Subcutaneous abdominal adipose tissue (tissue), 5 donors: ENCODE measurements around the gene NTM.

ENCODE experiments used
- H3K27ac ChIP-seq: one replicate; pipeline ENCODE4 v1.7.0; 2013; ENCODE audit warnings: low read depth, mild to moderate bottlenecking, inconsistent platforms, low read length, moderate library complexity
- H3K27me3 ChIP-seq, 5 donors: one replicate each; pipeline ENCODE4 v1.7.0; 2013; ENCODE audit warnings: low read length in 5 of 5, inconsistent platforms in 1 of 5; ENCODE audit not compliant: control insufficient read depth in 5 of 5, insufficient read depth in 4 of 5
- H3K36me3 ChIP-seq, 5 donors: one replicate each; pipeline ENCODE4 v1.7.0; 2013; ENCODE audit warnings: low read length in 5 of 5; ENCODE audit not compliant: control insufficient read depth in 5 of 5, insufficient read depth in 5 of 5
- H3K4me1 ChIP-seq, 5 donors: one replicate each; pipeline ENCODE4 v1.7.0; 2013; ENCODE audit warnings: low read length in 5 of 5, mild to moderate bottlenecking in 3 of 5, moderate library complexity in 1 of 5; ENCODE audit not compliant: control insufficient read depth in 5 of 5, insufficient read depth in 5 of 5
- H3K4me3 ChIP-seq, 5 donors: one replicate each; pipeline ENCODE4 v1.7.0; 2013; ENCODE audit warnings: low read length in 5 of 5, low read depth in 1 of 5
- H3K9ac ChIP-seq, 5 donors: one replicate each; pipeline ENCODE4 v1.7.0; 2013; ENCODE audit warnings: low read length in 5 of 5, mild to moderate bottlenecking in 4 of 5, moderate library complexity in 3 of 5
- H3K9me3 ChIP-seq, 5 donors: one replicate each; pipeline ENCODE4 v1.7.0; 2013; ENCODE audit warnings: low read length in 5 of 5; ENCODE audit not compliant: control insufficient read depth in 5 of 5
- donor health status: healthy.
- donor health status: healthy.
- donor health status: healthy.
- donor health status: healthy.
- donor health status: healthy.

Gene NTM

DNA sequence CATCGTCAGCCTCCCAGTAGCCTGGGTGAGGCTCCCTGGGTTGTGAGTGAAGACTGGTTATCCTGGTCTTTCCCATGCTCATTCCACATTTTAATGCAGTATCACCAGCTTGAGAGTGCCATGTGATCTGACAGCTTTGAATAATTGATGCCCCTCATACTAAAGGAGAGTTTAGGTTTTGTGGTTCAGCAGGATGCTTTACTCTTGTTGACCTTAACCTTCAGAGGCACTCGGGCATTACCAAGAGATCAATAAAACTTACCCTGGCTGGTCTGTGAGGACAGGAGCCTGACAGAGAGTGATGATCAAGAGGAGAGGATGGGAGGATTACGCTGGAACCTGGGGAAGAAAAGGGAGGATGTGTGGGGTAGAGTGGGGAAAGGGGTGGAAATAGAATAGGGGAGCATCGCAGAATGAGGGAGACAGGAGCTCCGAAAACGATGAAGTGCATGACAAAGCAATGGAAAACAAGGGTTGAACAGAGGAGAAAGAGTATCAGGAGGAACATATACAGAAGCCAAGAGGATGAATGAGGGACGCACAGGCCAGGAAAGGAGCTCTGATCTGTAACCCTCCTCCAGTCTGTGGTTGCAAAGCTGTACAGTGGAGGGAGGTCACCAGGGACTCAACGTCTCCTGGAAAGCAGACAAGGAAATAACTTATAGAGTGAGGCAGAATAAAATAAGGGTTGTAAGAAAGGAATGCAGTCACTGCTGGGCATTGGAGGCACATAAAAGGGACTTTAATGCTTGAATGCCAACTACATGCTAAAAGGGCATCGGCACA, 594.5 kb downstream of the NTM start:
- Histone ChIP-seq H3K4me1 (no peaks in the 10 kb centered on the region), H3K4me3 (no peak overlapping the region), H3K36me3 (peaks cover 0 to 1% (median 0%) of the 10 kb centered on the region in 5 donors), H3K27me3 (no peaks in the 10 kb centered on the region), H3K9ac (no peak overlapping the region), H3K9me3 (no peaks in the 10 kb centered on the region), H3K27ac (no peak overlapping the region)

DNA sequence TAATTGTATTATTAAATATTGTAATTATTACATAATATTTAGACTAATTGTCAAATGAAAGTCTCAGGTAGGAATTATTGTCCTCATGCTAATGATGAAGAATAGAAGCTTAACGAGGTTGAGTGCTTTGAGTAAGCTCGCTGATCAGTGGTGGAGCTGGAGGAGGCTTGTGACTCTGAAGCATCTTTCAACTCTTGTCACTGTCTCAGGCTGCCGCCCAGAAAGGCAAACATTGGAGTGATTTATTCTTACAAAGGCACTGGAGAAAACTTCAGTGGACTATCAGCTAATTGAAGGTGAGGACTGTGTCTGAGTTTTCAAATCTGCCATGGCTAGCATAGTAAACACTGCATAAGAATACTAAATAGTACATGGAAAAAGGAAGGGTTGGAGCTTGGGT, 595.1 kb downstream of the NTM start:
- H3K9ac ChIP-seq: no peak overlapping the region
- no peaks in the 10 kb centered on the region for H3K4me1 ChIP-seq
- H3K4me3 ChIP-seq: no peak overlapping the region
- no peak overlapping the region for H3K27ac ChIP-seq
- H3K36me3 ChIP-seq: peaks cover 0 to 2% (median 0%) of the 10 kb centered on the region in 5 donors
- no peaks in the 10 kb centered on the region for H3K27me3 ChIP-seq
- H3K9me3 ChIP-seq: no peaks in the 10 kb centered on the region

DNA sequence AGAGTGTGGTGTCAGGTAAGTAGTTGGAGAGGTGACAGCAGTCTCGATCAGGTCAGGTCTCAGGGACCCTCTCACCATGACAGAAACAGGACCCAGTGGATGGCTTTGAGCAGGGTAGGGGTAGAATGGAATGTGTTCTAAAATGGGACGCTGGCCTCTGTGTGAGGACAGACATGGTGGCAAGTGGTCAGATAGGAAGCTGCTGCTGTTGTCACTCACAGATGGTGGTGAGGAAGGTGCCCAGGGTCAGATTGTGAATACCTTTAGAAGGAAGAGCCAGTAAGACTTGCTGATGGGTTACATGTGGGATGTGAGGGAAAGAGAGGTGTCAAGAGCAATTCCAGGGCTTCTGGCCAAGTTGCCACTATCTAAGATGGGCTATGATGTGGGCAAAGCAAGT, 596.3 kb downstream of the NTM start:
- Histone ChIP-seq H3K4me3 (no peak overlapping the region), H3K36me3 (peaks cover 0 to 2% (median 0%) of the 10 kb centered on the region in 5 donors)

DNA sequence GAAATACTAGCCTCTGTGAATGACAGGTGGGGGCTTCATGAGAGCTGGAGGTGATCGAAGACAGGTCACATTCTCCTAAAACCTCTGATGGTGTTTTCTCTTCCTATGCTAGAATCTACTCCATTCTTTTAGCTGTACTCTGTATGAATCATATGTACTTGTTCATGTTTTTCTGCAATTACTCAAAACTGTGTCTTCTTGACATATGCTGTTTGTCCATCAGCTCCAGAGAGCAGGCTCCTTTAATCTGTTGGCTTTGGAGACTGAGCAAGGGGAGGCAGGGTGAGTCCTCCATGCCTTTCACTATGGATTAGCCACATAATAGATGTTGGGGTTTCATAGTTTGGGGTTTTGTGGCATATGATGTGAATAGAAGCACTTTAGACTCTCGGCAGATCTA, 598.8 kb downstream of the NTM start:
- H3K9ac ChIP-seq: no peak overlapping the region
- H3K27me3 ChIP-seq: no peaks in the 10 kb centered on the region
- peaks cover 0 to 2% (median 0%) of the 10 kb centered on the region in 5 donors for H3K36me3 ChIP-seq
- no peak overlapping the region for H3K27ac ChIP-seq
- no peak overlapping the region for H3K4me3 ChIP-seq
- H3K4me1 ChIP-seq: no peaks in the 10 kb centered on the region
- no peaks in the 10 kb centered on the region for H3K9me3 ChIP-seq

More for the DNA sequence above, 596.3 kb downstream of the NTM start:
- Histone ChIP-seq H3K4me1 (no peaks in the 10 kb centered on the region), H3K27me3 (no peaks in the 10 kb centered on the region), H3K27ac (no peak overlapping the region), H3K9me3 (no peaks in the 10 kb centered on the region), H3K9ac (no peak overlapping the region)

DNA sequence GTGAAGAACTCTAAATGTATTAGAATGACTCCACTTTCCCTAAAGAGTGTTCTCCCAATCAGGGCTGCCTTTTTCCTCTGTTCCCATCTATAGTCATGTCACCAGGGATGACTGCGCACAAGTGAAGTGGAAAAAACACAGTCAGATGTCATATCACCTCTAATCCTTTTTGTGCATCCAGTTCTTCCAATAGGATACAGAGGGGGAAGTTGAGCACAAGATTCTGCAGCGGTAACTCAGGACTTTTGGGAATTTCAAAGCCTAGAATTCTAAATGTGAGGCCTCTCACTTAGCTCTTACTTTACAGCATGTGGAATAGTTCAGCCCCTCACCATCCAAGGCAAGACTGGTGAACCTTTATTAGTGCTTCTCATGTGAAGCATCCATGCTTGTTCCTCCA, 602.6 kb downstream of the NTM start:
- H3K9ac ChIP-seq: no peak overlapping the region
- no peak overlapping the region for H3K4me3 ChIP-seq
- peaks cover 0 to 2% (median 0%) of the 10 kb centered on the region in 5 donors for H3K36me3 ChIP-seq
- H3K27ac ChIP-seq: no peak overlapping the region
- no peaks in the 10 kb centered on the region for H3K4me1 ChIP-seq
- H3K27me3 ChIP-seq: no peaks in the 10 kb centered on the region
- H3K9me3 ChIP-seq: no peaks in the 10 kb centered on the region

DNA sequence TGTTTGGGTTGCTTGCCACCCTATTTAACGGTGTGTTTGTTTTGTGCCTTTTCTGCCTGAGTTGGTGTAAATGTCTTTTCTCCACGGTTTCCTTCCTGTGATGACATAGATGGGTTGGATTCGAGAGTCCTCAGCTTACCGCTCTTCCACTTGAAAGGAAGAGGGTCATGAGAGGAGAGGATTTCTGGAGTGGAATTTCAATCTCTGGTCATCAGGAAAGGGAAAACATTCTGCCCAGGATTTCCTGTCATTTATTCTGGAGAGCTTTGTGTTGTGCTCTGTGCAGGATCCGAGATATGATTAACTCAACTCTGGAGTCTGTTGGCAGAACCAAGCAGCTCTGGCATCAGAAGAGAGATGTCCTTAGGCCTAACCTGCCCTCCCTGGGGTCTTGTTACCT, 605.2 kb downstream of the NTM start:
- H3K9me3 ChIP-seq: no peaks in the 10 kb centered on the region
- H3K9ac ChIP-seq: no peak overlapping the region
- no peaks in the 10 kb centered on the region for H3K27me3 ChIP-seq
- no peaks in the 10 kb centered on the region for H3K36me3 ChIP-seq
- no peaks in the 10 kb centered on the region for H3K4me1 ChIP-seq
- no peak overlapping the region for H3K4me3 ChIP-seq
- H3K27ac ChIP-seq: no peak overlapping the region

DNA sequence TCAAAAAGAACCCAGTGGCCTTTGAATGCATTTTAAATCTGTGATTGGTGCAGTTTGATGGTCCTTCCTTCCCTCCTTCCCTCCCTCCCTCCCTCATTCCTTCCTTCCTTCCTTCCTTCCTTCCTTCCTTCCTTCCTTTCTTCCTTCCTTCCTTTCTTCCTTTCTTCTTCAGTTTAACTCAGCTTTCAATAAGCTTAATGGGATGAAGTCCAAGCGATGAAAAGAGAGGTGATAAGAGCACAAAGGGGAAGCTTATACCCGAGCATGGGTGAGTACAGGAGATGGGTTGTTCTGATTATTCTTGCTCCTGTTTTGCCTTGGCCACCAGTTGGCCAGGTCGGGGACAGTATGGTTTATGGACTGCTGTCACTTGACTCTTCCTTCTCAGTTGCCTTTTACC, 605.6 kb downstream of the NTM start:
- Histone ChIP-seq H3K36me3 (no peaks in the 10 kb centered on the region), H3K9me3 (no peaks in the 10 kb centered on the region), H3K4me3 (no peak overlapping the region), H3K4me1 (peaks cover 0 to 2% (median 0%) of the 10 kb centered on the region in 5 donors), H3K27me3 (no peaks in the 10 kb centered on the region), H3K27ac (no peak overlapping the region), H3K9ac (no peak overlapping the region)

DNA sequence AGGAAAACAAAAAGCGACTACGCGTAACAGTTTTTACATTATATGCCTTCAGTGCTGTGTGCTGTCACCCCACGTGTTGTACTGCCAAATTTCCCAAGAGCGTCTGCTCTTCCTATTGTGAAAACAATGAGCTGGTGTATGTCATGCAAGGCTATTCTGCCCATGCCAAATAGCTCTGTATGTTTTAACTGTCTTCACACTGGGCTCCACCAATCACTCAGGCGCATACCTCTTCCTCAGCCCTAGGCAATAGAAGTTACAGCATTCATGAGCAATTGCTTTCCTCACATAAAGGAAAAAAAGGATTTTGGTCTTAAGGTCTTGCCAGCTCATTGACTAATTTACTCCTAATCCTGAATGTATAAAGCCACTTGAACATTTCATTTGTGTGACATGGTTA, 606.8 kb downstream of the NTM start:
- H3K9me3 ChIP-seq: no peaks in the 10 kb centered on the region
- H3K36me3 ChIP-seq: no peaks in the 10 kb centered on the region
- H3K4me3 ChIP-seq: no peak overlapping the region
- peaks cover 0 to 4% (median 0%) of the 10 kb centered on the region in 5 donors for H3K4me1 ChIP-seq
- H3K27ac ChIP-seq: no peak overlapping the region
- no peak overlapping the region for H3K9ac ChIP-seq
- H3K27me3 ChIP-seq: no peaks in the 10 kb centered on the region

DNA sequence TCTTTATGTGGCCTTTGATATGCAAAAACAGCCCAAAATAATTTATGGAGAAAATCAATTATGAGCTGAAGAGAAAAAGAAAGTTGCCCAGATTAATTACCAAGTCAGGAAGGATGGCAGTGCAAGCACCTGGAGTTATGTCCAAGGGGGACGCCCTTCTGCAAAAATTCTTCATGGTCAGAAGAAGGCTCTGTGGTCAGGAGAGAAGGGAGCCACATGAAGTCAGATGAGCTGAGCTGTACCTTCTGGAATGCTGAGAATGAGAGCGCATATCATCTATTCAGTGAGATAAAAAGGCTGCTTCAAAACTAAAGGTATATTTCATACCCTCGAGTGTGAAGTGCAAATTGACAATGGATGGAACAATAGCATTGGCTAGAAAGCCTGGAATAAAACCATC, 607.4 kb downstream of the NTM start:
- no peaks in the 10 kb centered on the region for H3K9me3 ChIP-seq
- H3K36me3 ChIP-seq: no peaks in the 10 kb centered on the region
- H3K4me3 ChIP-seq: no peak overlapping the region
- H3K9ac ChIP-seq: no peak overlapping the region
- H3K27ac ChIP-seq: no peak overlapping the region
- peaks cover 0 to 4% (median 0%) of the 10 kb centered on the region in 5 donors for H3K4me1 ChIP-seq
- no peaks in the 10 kb centered on the region for H3K27me3 ChIP-seq

DNA sequence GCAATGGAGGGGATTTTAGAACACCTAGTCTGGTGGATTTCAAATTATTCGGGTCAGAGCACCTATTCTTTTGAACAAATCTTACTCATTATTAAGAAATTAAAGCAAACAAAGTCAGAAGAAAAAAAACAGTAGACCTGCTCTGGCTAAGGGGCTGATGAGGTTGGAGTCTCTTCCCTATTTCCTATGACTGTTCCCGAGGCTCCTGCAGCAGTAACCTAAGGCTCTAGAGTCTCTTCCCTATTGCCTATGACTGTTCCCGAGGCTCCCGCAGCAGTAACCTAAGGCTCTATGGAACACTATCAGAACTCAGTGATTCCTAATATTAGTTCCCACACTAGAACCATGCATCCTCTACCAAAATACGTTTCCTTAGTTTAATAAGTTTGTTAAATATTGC, 607.9 kb downstream of the NTM start:
- Histone ChIP-seq H3K4me1 (peaks cover 0 to 4% (median 0%) of the 10 kb centered on the region in 5 donors), H3K36me3 (no peaks in the 10 kb centered on the region), H3K27me3 (no peaks in the 10 kb centered on the region), H3K9ac (no peak overlapping the region), H3K9me3 (no peaks in the 10 kb centered on the region), H3K4me3 (no peak overlapping the region), H3K27ac (no peak overlapping the region)
